Endothelial cell of umbilical vein (primary cell): ENCODE results near the gene NR1H3.

ENCODE experiments used
- CTCF ChIP-seq, 2 donors: IDR thresholded peaks; 1 replicate in 1 of 2; 2 replicates in 1 of 2; pipeline ENCODE4 v1.5.1; 2011; ENCODE audit warnings: low read length in 2 of 2, mild to moderate bottlenecking in 2 of 2, moderate library complexity in 2 of 2, control low read depth in 1 of 2, inconsistent platforms in 1 of 2, low read depth in 1 of 2; ENCODE audit not compliant: insufficient read depth in 1 of 2; ENCODE audit errors: extremely low read depth in 1 of 2
- EZH2 ChIP-seq: IDR thresholded peaks from 2 replicates; pipeline ENCODE4 v1.6.1; 2012; ENCODE audit warnings: borderline replicate concordance, low read depth, mild to moderate bottlenecking, moderate library complexity, low read length, inconsistent platforms; ENCODE audit not compliant: severe bottlenecking
- FOS ChIP-seq: IDR thresholded peaks from 2 replicates; pipeline ENCODE4 v1.6.1; 2011; ENCODE audit warnings: mild to moderate bottlenecking, low read length, moderate library complexity, borderline replicate concordance; ENCODE audit not compliant: insufficient read depth
- GATA2 ChIP-seq: IDR thresholded peaks from 2 replicates; pipeline ENCODE4 v1.7.0; 2011; ENCODE audit warnings: low read depth, mild to moderate bottlenecking, moderate library complexity, mixed read lengths, low read length; ENCODE audit not compliant: insufficient read length, insufficient read depth
- JUN ChIP-seq: IDR thresholded peaks from 2 replicates; pipeline ENCODE4 v1.6.1; 2011; ENCODE audit warnings: borderline replicate concordance, low read depth; ENCODE audit not compliant: insufficient read length, insufficient read depth
- MYC ChIP-seq: IDR thresholded peaks from one replicate; pipeline ENCODE4 v1.6.1; 2011; ENCODE audit warnings: mild to moderate bottlenecking, low read depth, low read length
- POLR2A ChIP-seq: IDR thresholded peaks from 2 replicates; pipeline ENCODE4 v1.6.1; 2012; ENCODE audit warnings: low read depth, mild to moderate bottlenecking, control low read depth, low read length
- POLR2AphosphoS5 ChIP-seq: IDR thresholded peaks from 2 replicates; pipeline ENCODE4 v1.6.1; 2012; ENCODE audit warnings: low read depth, mild to moderate bottlenecking, control low read depth, low read length, moderate library complexity; ENCODE audit not compliant: insufficient read depth
- TF ChIP-seq, protein P1 (sequence below): IDR thresholded peaks from 2 replicates; pipeline ENCODE4 v1.6.1; 2011; ENCODE audit not compliant: insufficient read depth, insufficient read length

- TF ChIP-seq CTCF (IDR thresholded peaks at IDR 0.05; ENCODE audit: extremely low read depth in 1 of 2, insufficient read depth in 1 of 2, low read depth in 1 of 2, low read length in 2 of 2), result peak in 1 of 2 donors; percentile 27
- TF ChIP-seq POLR2AphosphoS5, result no peak
- TF ChIP-seq POLR2A, result no peak
- no peak for TF ChIP-seq EZH2
- TF ChIP-seq, protein P1, sequence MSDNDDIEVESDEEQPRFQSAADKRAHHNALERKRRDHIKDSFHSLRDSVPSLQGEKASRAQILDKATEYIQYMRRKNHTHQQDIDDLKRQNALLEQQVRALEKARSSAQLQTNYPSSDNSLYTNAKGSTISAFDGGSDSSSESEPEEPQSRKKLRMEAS, result no peak
- TF ChIP-seq FOS, result no peak
- no peak for TF ChIP-seq GATA2
- TF ChIP-seq MYC, result no peak
- TF ChIP-seq JUN, result no peak
Observed at GRCh38 chr11:47233989-47234668, 23.7 kb upstream of the NR1H3 start.
